Vagina (tissue), 2 donors: ENCODE data around the gene ITGB3.

Experiments
- POLR2A ChIP-seq, 2 donors: fragments of 450-650 bp; IDR thresholded peaks; one replicate each; pipeline ENCODE4 v1.6.1; 2017; ENCODE audit warnings: antibody characterized with exemption in 2 of 2, mild to moderate bottlenecking in 2 of 2, moderate library complexity in 2 of 2
- POLR2AphosphoS5 ChIP-seq, 2 donors: sonication (generic); formaldehyde crosslinking; IDR thresholded peaks; one replicate each; pipeline ENCODE4 v1.9.0; 2017; ENCODE audit warnings: antibody characterized with exemption in 2 of 2, mild to moderate bottlenecking in 2 of 2, low read depth in 1 of 2; ENCODE audit not compliant: insufficient read depth in 1 of 2
- TF ChIP-seq, protein P1 (sequence below), 3 experiments: fragments of 450-650 bp in 2 of 3; fragments of 200-600 bp in 1 of 3; sonication (generic) in 1 of 3; IDR thresholded peaks; one replicate each; pipeline ENCODE4 v1.5.1; 2017 to 2019; ENCODE audit warnings: antibody characterized with exemption in 3 of 3, mild to moderate bottlenecking in 2 of 3, moderate library complexity in 2 of 3

DNA sequence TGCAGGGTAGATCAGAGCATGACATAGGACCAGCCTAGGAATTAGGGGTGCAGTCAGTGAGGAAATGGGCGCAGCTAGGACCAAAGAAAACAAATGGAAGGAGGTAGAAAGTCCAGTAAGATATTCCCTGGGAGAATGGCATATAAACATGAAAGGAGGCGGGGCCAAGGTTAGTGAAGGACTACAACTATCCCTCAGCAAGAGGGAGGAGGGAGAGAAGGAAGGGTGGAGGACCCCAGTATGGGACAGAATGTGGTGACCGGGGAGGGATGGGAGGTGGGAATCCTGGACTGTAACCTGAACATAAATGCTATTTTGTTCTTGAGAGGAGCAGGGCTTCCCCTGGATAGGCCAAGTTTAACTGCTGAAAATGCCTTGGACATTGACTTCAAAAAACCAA lies 22.8 kb downstream of the ITGB3 start:
- TF ChIP-seq, protein P1, sequence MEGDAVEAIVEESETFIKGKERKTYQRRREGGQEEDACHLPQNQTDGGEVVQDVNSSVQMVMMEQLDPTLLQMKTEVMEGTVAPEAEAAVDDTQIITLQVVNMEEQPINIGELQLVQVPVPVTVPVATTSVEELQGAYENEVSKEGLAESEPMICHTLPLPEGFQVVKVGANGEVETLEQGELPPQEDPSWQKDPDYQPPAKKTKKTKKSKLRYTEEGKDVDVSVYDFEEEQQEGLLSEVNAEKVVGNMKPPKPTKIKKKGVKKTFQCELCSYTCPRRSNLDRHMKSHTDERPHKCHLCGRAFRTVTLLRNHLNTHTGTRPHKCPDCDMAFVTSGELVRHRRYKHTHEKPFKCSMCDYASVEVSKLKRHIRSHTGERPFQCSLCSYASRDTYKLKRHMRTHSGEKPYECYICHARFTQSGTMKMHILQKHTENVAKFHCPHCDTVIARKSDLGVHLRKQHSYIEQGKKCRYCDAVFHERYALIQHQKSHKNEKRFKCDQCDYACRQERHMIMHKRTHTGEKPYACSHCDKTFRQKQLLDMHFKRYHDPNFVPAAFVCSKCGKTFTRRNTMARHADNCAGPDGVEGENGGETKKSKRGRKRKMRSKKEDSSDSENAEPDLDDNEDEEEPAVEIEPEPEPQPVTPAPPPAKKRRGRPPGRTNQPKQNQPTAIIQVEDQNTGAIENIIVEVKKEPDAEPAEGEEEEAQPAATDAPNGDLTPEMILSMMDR (IDR thresholded peaks at IDR 0.05) = no peak
- TF ChIP-seq POLR2AphosphoS5 (IDR thresholded peaks at IDR 0.05; ENCODE audit: insufficient read depth in 1 of 2, low read depth in 1 of 2) (no peak), POLR2A (IDR thresholded peaks at IDR 0.05) (no peak)
